SK-N-MC (cell line): ENCODE data around the gene CAMK2N2.

Experiments used
- EZH2 ChIP-seq: fragments of 200-600 bp; sonication (generic); IDR thresholded peaks from one replicate; pipeline ENCODE4 v1.6.1; 2017; ENCODE audit warnings: antibody characterized with exemption
- FOXP2 ChIP-seq: optimal IDR thresholded peaks from 2 replicates; pipeline ENCODE3; 2011; ENCODE audit warnings: mild to moderate bottlenecking, moderate library complexity; ENCODE audit not compliant: insufficient read depth; ENCODE audit errors: extremely low read length, control extremely low read depth
- POLR2AphosphoS5 ChIP-seq: IDR thresholded peaks from 2 replicates; pipeline ENCODE4 v1.6.1; 2012; ENCODE audit warnings: mild to moderate bottlenecking, low read depth, low read length, borderline replicate concordance

GRCh38 chr3:184275381-184275701, 14.0 kb upstream of the CAMK2N2 start:
- TF ChIP-seq EZH2 (no peak), POLR2AphosphoS5 (no peak), FOXP2 (no peak)
